NT2/D1 (cell line): Measurements from ENCODE around the gene A4GALT.
A peak's percentile ranks its signal among the peaks of the same experiment; 100 is the strongest.
"Not testable (repeated sequence)": the region's sequence is repeated elsewhere in the genome, so short reads cannot be mapped to it uniquely, and the experiment has no call there.

Experiments
- DNase-seq: peaks from one replicate; pipeline ENCODE4 v3.0.0-alpha.2; 2011; ENCODE audit warnings: low read depth, low spot score
- H3K27me3 ChIP-seq: 2 replicates; pipeline ENCODE4 v1.6.0; 2011; ENCODE audit warnings: mild to moderate bottlenecking; ENCODE audit not compliant: insufficient read length, insufficient read depth
- H3K36me3 ChIP-seq: 2 replicates; pipeline ENCODE4 v1.6.1; 2011; ENCODE audit warnings: mild to moderate bottlenecking, low read length, mixed read lengths; ENCODE audit not compliant: insufficient read depth, insufficient read length
- H3K4me1 ChIP-seq: 2 replicates; pipeline ENCODE4 v1.5.1; 2011; ENCODE audit not compliant: insufficient read depth, insufficient read length
- H3K4me3 ChIP-seq: 2 replicates; pipeline ENCODE4 v1.5.1; 2011; ENCODE audit warnings: low read depth; ENCODE audit not compliant: insufficient read length
- H3K9ac ChIP-seq: 2 replicates; pipeline ENCODE4 v1.6.0; 2011; ENCODE audit warnings: low read depth; ENCODE audit not compliant: insufficient read length
- H3K9me3 ChIP-seq: 2 replicates; pipeline ENCODE4 v1.5.1; 2011; ENCODE audit warnings: mild to moderate bottlenecking, low read length; ENCODE audit not compliant: insufficient read depth
- SUZ12 ChIP-seq: IDR thresholded peaks from 2 replicates; pipeline ENCODE4 v1.6.1; 2011; ENCODE audit not compliant: insufficient read length, insufficient read depth; ENCODE audit errors: extremely low read depth
- YY1 ChIP-seq: IDR thresholded peaks from 2 replicates; pipeline ENCODE4 v1.6.1; 2011; ENCODE audit not compliant: insufficient read length, insufficient read depth
- ZNF274 ChIP-seq: IDR thresholded peaks from 2 replicates; pipeline ENCODE4 v1.6.1; 2011; ENCODE audit warnings: mild to moderate bottlenecking, low read depth, low read length

A4GALT gene

DNA sequence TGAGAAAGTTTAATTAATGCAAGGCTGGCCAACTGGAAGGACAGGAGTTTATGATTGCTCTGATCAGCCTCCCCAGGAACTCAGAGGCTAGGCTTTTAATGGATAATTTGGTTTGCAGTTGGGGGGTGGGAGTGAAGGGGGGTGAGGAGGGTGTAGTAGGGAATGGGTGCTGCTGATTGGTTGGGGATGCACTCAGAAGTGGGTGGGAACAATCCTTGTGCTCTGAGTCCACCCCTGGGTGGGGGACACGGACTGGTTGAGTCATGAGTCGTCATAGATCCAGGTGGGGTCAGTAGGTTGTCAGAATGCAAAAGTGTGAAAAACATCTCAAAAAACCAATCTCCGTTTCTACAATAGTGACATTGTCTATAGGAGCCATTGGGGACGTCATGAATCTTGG lies 50.6 kb downstream of the A4GALT start:
- TF ChIP-seq YY1 = no peak
- TF ChIP-seq ZNF274 = no peak
- TF ChIP-seq SUZ12 = no peak
- Histone ChIP-seq H3K9ac (no peak overlapping the region), H3K4me1 (no peaks in the 10 kb centered on the region), H3K27me3 (no peaks in the 10 kb centered on the region), H3K36me3 (no peaks in the 10 kb centered on the region), H3K9me3 (no peaks in the 10 kb centered on the region), H3K4me3 (no peak overlapping the region)
- no peak for DNase-seq

DNA sequence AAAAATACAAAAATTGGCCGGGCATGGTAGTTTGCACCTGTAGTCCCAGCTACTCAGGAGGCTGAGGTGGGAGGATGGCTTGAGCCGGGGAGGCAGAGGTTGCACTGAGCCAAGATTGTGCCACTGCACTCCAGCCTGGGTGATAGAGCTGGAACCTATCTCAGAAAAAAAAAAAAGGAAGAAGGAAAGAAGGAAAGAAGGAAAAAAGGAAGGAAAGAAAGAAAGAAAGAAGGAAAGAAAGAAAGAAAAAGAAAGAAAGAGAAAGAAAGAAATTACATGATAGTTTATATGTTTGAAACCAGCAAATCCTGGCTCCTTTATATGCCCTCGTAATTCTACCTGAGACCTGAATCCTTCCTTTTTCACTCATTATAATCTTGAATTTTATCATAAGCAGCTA lies 54.3 kb downstream of the A4GALT start:
- H3K27me3 ChIP-seq, H3K9ac ChIP-seq, H3K36me3 ChIP-seq, H3K4me1 ChIP-seq, H3K9me3 ChIP-seq, H3K4me3 ChIP-seq, DNase-seq: not testable (repeated sequence)

DNA sequence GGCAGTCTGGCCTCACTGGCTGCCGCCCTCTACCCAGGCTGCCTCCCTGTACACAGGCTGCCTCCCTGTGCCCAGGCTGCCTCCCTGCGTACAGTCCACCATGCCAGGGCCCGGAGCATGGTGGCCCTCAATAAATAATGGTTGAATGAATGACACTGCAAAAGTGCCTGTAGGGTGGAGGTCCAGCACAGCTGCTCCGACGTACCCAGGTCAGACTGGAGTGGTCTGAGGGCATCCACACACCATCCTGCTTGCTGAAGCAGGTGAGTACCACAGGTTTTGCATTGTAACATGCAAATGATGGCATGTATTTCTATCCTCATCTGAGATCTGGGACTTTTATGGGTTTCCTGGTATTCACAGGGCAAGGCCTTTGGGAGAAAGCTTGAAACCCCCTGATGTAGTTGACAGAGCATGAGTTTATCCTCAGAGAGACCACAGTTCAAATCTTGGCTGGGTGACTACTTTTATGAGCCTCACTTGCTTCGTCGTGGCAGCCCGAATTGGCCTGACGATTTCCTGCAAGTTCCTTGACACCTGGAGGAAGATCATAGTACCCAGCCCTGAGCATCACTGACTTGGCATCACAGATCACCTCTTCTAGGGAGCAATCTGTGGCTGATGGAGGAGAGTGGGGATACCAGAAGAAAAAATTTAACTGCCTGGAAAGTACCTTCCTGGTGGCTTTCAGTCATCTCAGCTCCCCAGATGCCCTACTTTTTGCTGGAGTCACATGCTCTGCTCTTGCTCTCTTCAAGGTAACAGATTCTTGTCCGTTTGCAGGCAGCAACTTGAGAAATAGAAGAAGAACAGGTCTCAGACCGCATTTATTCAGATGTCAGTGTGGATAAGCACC lies 55.5 kb downstream of the A4GALT start:
- H3K9me3 ChIP-seq = no peaks in the 10 kb centered on the region
- H3K4me1 ChIP-seq = no peaks in the 10 kb centered on the region
- H3K27me3 ChIP-seq = peaks cover 8% of the 10 kb centered on the region
- DNase-seq = no peak
- H3K4me3 ChIP-seq = no peak overlapping the region
- no peaks in the 10 kb centered on the region for H3K36me3 ChIP-seq
- H3K9ac ChIP-seq = no peak overlapping the region
- TF ChIP-seq SUZ12 (no peak), ZNF274 (no peak), YY1 (no peak)

DNA sequence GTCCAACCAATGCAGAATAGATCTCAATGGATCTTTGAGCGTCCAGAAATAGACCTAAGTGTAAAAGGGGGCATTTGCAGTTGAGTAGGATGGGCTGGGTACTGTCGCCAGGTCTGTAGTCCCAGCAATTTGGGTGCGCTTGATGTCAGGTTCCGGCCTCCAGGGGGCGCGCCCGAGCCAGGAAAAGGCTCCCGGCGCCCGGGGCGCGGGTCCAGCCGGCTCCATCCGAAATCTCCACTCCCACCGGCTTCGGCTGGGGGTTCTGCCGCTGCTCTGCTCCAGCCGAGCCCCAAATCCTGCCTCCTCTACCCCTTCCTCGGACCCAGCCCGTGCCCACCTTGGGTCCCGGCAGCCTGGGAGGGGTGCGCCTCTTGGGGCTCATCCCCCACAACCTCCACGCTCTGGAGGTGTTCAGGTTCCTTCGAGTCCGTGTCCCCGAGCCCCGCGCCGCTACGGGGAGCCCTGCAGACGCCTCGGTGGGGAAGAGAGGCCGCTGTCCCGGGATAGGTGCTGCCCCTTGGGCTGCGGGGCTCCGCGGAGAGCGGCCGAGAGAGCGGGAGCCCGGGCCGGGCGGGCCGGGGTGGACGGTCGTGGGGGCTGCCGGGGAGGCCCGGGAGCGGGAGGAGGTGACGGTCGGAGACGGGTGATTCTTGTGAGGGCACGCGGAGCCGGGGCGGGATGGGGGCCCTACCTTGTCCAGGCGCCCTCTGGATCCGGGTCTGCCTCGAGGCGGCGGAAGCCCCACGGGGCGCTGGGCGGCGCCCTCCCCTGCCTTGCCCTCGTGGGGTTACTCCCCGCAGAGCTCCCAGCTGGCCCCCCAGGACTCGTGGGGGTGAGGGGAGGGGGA lies 58.5 kb downstream of the A4GALT start:
- Histone ChIP-seq H3K4me3 (peak overlapping the region; percentile 50), H3K36me3 (no peaks in the 10 kb centered on the region)

DNA sequence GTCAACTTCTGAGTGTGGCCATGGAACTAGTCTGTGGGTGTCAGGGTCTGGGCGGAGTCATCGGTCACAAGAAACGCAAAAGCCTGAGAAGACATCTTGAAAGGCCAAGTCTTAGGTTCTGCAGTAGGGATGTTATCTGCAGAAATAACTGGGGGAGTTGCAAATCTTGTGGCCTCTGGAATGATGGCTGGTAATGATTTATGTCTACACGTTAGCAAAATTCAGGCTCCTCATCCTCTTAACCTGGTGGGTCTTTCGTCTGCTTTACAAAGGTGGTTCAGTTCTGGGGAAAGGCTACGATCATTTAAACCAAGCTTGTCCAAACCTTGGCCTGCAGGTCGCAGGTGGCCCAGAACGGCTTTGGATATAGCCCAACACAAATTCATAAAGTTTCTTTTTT lies 64.1 kb downstream of the A4GALT start:
- H3K4me1 ChIP-seq = peaks cover 2% of the 10 kb centered on the region
- no peaks in the 10 kb centered on the region for H3K36me3 ChIP-seq
- TF ChIP-seq YY1 = no peak
- no peak for TF ChIP-seq SUZ12
- TF ChIP-seq ZNF274 = no peak
- no peaks in the 10 kb centered on the region for H3K27me3 ChIP-seq
- no peak overlapping the region for H3K9ac ChIP-seq
- no peak overlapping the region for H3K4me3 ChIP-seq
- no peaks in the 10 kb centered on the region for H3K9me3 ChIP-seq
- DNase-seq = no peak

More for the DNA sequence above, 58.5 kb downstream of the A4GALT start:
- Histone ChIP-seq H3K9me3 (no peaks in the 10 kb centered on the region), H3K9ac (peak overlapping the region; percentile 80), H3K4me1 (no peaks in the 10 kb centered on the region), H3K27me3 (peaks cover 8% of the 10 kb centered on the region)
- TF ChIP-seq SUZ12 = no peak
- DNase-seq = peak; percentile 49

DNA sequence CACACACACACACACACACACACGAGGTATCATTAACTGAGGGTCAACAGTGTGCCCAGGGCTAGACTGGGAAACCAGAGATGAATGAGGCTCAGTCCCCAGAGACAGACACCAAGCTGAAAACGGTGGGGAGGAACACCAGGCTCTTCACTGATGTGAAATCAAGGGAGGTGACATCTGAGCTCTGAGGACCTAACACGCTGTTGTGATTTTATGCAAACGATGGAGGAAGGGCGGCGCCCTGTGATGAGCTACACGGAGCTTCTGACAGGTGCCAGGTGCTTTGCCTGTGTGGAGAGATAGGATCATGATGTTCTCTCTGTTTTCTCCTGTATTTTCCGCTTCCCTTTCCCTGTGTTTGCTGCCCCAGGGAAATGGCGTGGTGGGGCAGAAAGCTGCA lies 65.0 kb downstream of the A4GALT start:
- TF ChIP-seq YY1 = no peak
- no peak for TF ChIP-seq ZNF274
- Histone ChIP-seq H3K9ac (peak overlapping the region; percentile 17), H3K4me3 (no peak overlapping the region), H3K36me3 (no peaks in the 10 kb centered on the region), H3K27me3 (no peaks in the 10 kb centered on the region), H3K9me3 (no peaks in the 10 kb centered on the region), H3K4me1 (peaks cover 2% of the 10 kb centered on the region)
- no peak for DNase-seq

DNA sequence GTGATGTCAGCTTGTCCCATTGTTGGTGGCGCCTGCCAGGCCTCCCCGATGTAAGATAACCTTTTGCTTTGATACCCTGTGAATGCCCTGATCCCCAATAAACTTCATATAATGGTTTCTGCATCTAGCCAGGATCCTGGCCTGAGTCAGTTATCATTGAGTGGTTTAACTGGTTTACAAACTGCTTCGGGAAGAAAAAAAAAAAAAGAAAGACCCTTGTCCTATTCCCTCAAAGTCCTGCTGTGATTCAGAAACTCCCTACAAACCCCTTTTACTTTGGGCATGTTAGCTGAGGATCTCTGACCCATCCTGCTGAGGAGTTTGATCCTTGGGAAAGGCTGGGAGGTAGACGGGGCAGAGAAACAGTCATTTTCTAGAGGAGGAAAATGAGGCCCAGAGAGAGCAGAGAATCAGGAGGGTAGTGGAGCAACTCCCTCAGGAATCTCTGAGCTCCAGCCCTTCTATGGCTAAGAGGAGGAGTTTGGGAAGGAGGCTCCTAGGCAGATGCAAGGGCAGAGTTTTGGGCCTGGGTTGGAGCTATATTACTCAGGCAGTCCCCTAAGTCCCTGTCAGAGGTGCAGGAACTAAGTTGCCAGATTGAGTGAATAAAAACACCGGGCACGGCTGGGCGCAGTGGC lies 66.1 kb downstream of the A4GALT start:
- Histone ChIP-seq H3K36me3 (no peaks in the 10 kb centered on the region), H3K9me3 (no peaks in the 10 kb centered on the region), H3K9ac (no peak overlapping the region), H3K4me1 (peaks cover 2% of the 10 kb centered on the region), H3K27me3 (no peaks in the 10 kb centered on the region), H3K4me3 (no peak overlapping the region)
- TF ChIP-seq YY1 (no peak), SUZ12 (no peak), ZNF274 (no peak)
- no peak for DNase-seq
